ENCODE measurements around the gene H19.

DNA sequence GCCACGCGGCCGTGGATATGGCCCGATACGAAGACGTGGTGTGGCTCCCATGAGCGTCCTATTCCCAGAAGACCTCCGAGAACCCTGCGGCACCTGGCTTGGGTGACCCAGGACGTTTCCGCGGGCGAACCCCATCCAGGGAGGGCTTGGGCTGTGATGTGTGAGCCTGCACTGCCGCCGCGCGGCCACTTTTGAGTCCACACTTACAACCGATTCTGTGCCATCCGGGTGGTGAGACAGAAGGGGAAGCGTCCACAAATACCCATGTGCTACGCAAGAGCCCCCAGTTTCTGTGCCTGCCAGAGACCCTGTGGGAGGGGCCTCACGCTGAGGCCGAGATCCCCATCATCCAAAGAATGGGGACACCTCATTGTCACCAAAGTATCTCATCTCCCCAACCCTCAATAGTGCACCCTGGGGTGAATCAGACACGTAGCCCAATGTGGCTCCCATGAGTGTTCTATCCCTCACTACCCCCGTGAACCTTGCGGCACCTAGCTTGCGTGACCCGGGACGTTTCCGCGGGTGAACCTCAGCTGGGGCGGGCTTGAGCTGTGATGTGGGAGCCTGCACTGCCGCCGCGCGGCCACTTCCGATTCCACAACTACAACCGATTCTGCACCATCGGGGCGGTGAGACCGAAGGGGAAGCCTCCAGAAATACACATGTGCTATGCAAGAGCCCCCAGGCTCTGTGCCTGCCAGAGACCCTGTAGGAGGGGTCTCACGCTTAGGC lies 4.6 kb upstream of the H19 start:
- TF ChIP-seq REST (IDR thresholded peaks at IDR 0.05; ENCODE audit: low read depth) (no peak), YY1 (IDR thresholded peaks at IDR 0.05; ENCODE audit: low read depth) (no peak), NFIC (IDR thresholded peaks at IDR 0.05) (no peak), CEBPB (IDR thresholded peaks at IDR 0.05) (no peak), EP300 (IDR thresholded peaks at IDR 0.05; ENCODE audit: borderline replicate concordance) (no peak), MAX (IDR thresholded peaks at IDR 0.05) (no peak), EGR1 (IDR thresholded peaks at IDR 0.05) (no peak)
- TF ChIP-seq, protein P1, sequence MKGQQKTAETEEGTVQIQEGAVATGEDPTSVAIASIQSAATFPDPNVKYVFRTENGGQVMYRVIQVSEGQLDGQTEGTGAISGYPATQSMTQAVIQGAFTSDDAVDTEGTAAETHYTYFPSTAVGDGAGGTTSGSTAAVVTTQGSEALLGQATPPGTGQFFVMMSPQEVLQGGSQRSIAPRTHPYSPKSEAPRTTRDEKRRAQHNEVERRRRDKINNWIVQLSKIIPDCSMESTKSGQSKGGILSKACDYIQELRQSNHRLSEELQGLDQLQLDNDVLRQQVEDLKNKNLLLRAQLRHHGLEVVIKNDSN (IDR thresholded peaks at IDR 0.05), result no peak
